HepG2 (cell line): ENCODE measurements around the gene ANKRD1. TPM values are rescaled to one million over a fixed set of nuclear protein-coding genes. Genes with fewer than 3 reads are reported as not detected.

ENCODE experiments used
- CBFB ChIP-seq: sonication (generic); formaldehyde crosslinking; IDR thresholded peaks from 2 replicates; pipeline ENCODE4 v1.4.0; 2020; ENCODE audit warnings: missing genetic modification reagents
- CC2D1A ChIP-seq: sonication (generic); formaldehyde crosslinking; IDR thresholded peaks from 2 replicates; pipeline ENCODE4 v1.8.1; 2023; ENCODE audit warnings: mild to moderate bottlenecking, missing genetic modification reagents
- CENPX ChIP-seq: sonication (generic); formaldehyde crosslinking; IDR thresholded peaks from 2 replicates; pipeline ENCODE4 v1.9.0; 2021; ENCODE audit warnings: mild to moderate bottlenecking, missing genetic modification reagents, moderate library complexity
- FLYWCH1 ChIP-seq: sonication (generic); formaldehyde crosslinking; IDR thresholded peaks from 2 replicates; pipeline ENCODE4 v1.8.1; 2023; ENCODE audit warnings: mild to moderate bottlenecking, missing genetic modification reagents
- FOXC1 ChIP-seq: sonication (generic); formaldehyde crosslinking; IDR thresholded peaks from 2 replicates; pipeline ENCODE4 v1.8.0; 2022; ENCODE audit warnings: mild to moderate bottlenecking, missing genetic modification reagents, borderline replicate concordance
- FOXK1 ChIP-seq: sonication (generic); formaldehyde crosslinking; IDR thresholded peaks from 2 replicates; pipeline ENCODE4 v1.4.0; 2020; ENCODE audit warnings: low read depth, missing genetic modification reagents, borderline replicate concordance
- FOXK2 ChIP-seq: fragments of 450-650 bp; IDR thresholded peaks from 2 replicates; pipeline ENCODE4 v1.6.1; 2016
- GABPB1 ChIP-seq: IDR thresholded peaks from 2 replicates; pipeline ENCODE4 v1.6.1; 2016; ENCODE audit warnings: mild to moderate bottlenecking, missing genetic modification reagents, moderate library complexity, missing compliant biosample characterization
- GZF1 ChIP-seq: sonication (generic); formaldehyde crosslinking; IDR thresholded peaks from 2 replicates; pipeline ENCODE4 v1.5.1; 2020; ENCODE audit warnings: mild to moderate bottlenecking, missing genetic modification reagents
- HMG20B ChIP-seq: conservative IDR thresholded peaks from 2 replicates; pipeline ENCODE4 v1.6.1; 2016; ENCODE audit warnings: missing genetic modification reagents, missing compliant biosample characterization
- HNF4A ChIP-seq: sonication (generic); formaldehyde crosslinking; IDR thresholded peaks from 2 replicates; pipeline ENCODE4 v1.4.0; 2020; ENCODE audit warnings: missing genetic modification reagents
- JARID2 ChIP-seq: sonication (generic); formaldehyde crosslinking; IDR thresholded peaks from 2 replicates; pipeline ENCODE4 v1.8.1; 2023; ENCODE audit warnings: missing genetic modification reagents, inconsistent platforms; ENCODE audit not compliant: insufficient replicate concordance
- PHF20 ChIP-seq: sonication (generic); formaldehyde crosslinking; IDR thresholded peaks from 2 replicates; pipeline ENCODE4 v1.5.0; 2020; ENCODE audit warnings: mild to moderate bottlenecking, missing genetic modification reagents
- RARA ChIP-seq: IDR thresholded peaks from 2 replicates; pipeline ENCODE4 v1.6.1; 2016; ENCODE audit warnings: missing genetic modification reagents, missing compliant biosample characterization
- SAP130 ChIP-seq: IDR thresholded peaks from 2 replicates; pipeline ENCODE4 v1.6.1; 2016; ENCODE audit warnings: low read depth
- TAF1 ChIP-seq: sonication (generic); formaldehyde crosslinking; IDR thresholded peaks from 2 replicates; pipeline ENCODE4 v1.4.0; 2020; ENCODE audit warnings: missing genetic modification reagents
- ZFYVE20 ChIP-seq: sonication (generic); formaldehyde crosslinking; IDR thresholded peaks from 2 replicates; pipeline ENCODE4 v1.8.0; 2023; ENCODE audit warnings: low read depth, mild to moderate bottlenecking, moderate library complexity, missing genetic modification reagents, borderline replicate concordance
- ZNF276 ChIP-seq: sonication (generic); formaldehyde crosslinking; IDR thresholded peaks from 2 replicates; pipeline ENCODE4 v1.4.0; 2020; ENCODE audit warnings: mild to moderate bottlenecking, low read depth, missing genetic modification reagents
- ZNF329 ChIP-seq: sonication (generic); formaldehyde crosslinking; IDR thresholded peaks from 2 replicates; pipeline ENCODE4 v1.9.0; 2021; ENCODE audit warnings: low read depth, mild to moderate bottlenecking, missing genetic modification reagents
- ZNF354B ChIP-seq: sonication (generic); formaldehyde crosslinking; IDR thresholded peaks from 2 replicates; pipeline ENCODE4 v1.8.0; 2022; ENCODE audit warnings: mild to moderate bottlenecking, missing genetic modification reagents
- ZNF496 ChIP-seq: sonication (generic); formaldehyde crosslinking; IDR thresholded peaks from 2 replicates; pipeline ENCODE4 v1.8.1; 2023; ENCODE audit warnings: mild to moderate bottlenecking, moderate library complexity, missing genetic modification reagents; ENCODE audit not compliant: insufficient replicate concordance
- ZNF639 ChIP-seq: conservative IDR thresholded peaks from 2 replicates; pipeline ENCODE4 v1.6.1; 2018; ENCODE audit warnings: missing genetic modification reagents
- ZNF768 ChIP-seq: sonication (generic); formaldehyde crosslinking; IDR thresholded peaks from 2 replicates; pipeline ENCODE4 v1.4.0; 2020; ENCODE audit warnings: missing genetic modification reagents
- polyA plus RNA-seq, 8 experiments: library from polyadenylated mRNA; depleted of rRNA in 3 of 8; stranded (reverse) in 7 of 8; unstranded in 1 of 8; fragments of >200 nt; fragmentation: Illumina TruSeq in 4 of 8; extraction: Trizol in 4 of 8; gene quantifications; 2 replicates each; pipeline versions ENCODE4 v1.2.1 to v1.2.3, GENCODE V29; 2011 to 2016; ENCODE audit warnings: low read depth in 4 of 8, missing spikeins in 1 of 8, mixed read lengths in 1 of 8; ENCODE audit not compliant: insufficient read depth in 1 of 8
- total RNA-seq, 5 experiments: library from RNA; depleted of rRNA; stranded (reverse); fragments of >200 nt; fragmentation: Illumina TruSeq; extraction: Trizol; gene quantifications; 2 replicates each; pipeline ENCODE4 v1.2.3, GENCODE V29; 2016; ENCODE audit warnings: low read depth in 1 of 5
- TF ChIP-seq, protein P1 (sequence below): IDR thresholded peaks from 2 replicates; pipeline ENCODE4 v1.6.1; 2018; ENCODE audit warnings: missing genetic modification reagents, mild to moderate bottlenecking, missing compliant biosample characterization
- TF ChIP-seq, protein P2 (sequence below): IDR thresholded peaks from 2 replicates; pipeline ENCODE4 v1.6.1; 2016; ENCODE audit warnings: low read depth, control low read depth

The ANKRD1 gene
- total and polyA plus RNA-seq, 2 of the 13 experiments (the other 11 are each of a cell fraction or from before 2014, with no cell fraction given) = 19.4 to 41.8 TPM

GRCh38 chr10:90871766-90872647 lies 48.9 kb downstream of the ANKRD1 start, which contains the start of gene RPP30 (continued):
- TF ChIP-seq, protein P1, sequence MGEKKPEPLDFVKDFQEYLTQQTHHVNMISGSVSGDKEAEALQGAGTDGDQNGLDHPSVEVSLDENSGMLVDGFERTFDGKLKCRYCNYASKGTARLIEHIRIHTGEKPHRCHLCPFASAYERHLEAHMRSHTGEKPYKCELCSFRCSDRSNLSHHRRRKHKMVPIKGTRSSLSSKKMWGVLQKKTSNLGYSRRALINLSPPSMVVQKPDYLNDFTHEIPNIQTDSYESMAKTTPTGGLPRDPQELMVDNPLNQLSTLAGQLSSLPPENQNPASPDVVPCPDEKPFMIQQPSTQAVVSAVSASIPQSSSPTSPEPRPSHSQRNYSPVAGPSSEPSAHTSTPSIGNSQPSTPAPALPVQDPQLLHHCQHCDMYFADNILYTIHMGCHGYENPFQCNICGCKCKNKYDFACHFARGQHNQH (CRISPR knock-in tag) = 0 out of 2 replicates have a peak, but pooled peaks have one; percentile 10
- TF ChIP-seq GZF1 (CRISPR knock-in tag) (0 out of 2 replicates have a peak, but pooled peaks have one; percentile 61), GABPB1 (peak; percentile 84), ZNF496 (no peak), FOXK2 (no peak), FOXK1 (0 out of 2 replicates have a peak, but pooled peaks have one; percentile 38), TAF1 (CRISPR knock-in tag) (peak; percentile 87), FLYWCH1 (CRISPR knock-in tag) (0 out of 2 replicates have a peak, but pooled peaks have one; percentile 54), PHF20 (CRISPR knock-in tag) (peak; percentile 83), SAP130 (CRISPR knock-in tag) (peak; percentile 77), HNF4A (CRISPR knock-in tag) (no peak), ZFYVE20 (CRISPR knock-in tag) (0 out of 2 replicates have a peak, but pooled peaks have one; percentile 49), CC2D1A (CRISPR knock-in tag) (0 out of 2 replicates have a peak, but pooled peaks have one; percentile 36), ZNF639 (CRISPR knock-in tag) (no peak), ZNF768 (CRISPR knock-in tag) (peak; percentile 49; the same call in 1 of the 2 replicates), HMG20B (CRISPR knock-in tag) (no peak), JARID2 (CRISPR knock-in tag) (peak; percentile 35), ZNF276 (CRISPR knock-in tag) (no peak), FOXC1 (CRISPR knock-in tag) (no peak), CENPX (CRISPR knock-in tag) (no peak), ZNF329 (CRISPR knock-in tag) (peak; percentile 83; the same call in 1 of the 2 replicates), RARA (no peak), CBFB (CRISPR knock-in tag) (peak; percentile 70; the same call in 1 of the 2 replicates), ZNF354B (CRISPR knock-in tag) (no peak)
- TF ChIP-seq, protein P2, sequence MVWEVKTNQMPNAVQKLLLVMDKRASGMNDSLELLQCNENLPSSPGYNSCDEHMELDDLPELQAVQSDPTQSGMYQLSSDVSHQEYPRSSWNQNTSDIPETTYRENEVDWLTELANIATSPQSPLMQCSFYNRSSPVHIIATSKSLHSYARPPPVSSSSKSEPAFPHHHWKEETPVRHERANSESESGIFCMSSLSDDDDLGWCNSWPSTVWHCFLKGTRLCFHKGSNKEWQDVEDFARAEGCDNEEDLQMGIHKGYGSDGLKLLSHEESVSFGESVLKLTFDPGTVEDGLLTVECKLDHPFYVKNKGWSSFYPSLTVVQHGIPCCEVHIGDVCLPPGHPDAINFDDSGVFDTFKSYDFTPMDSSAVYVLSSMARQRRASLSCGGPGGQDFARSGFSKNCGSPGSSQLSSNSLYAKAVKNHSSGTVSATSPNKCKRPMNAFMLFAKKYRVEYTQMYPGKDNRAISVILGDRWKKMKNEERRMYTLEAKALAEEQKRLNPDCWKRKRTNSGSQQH (CRISPR knock-in tag) = no peak; the same call in none of the 2 replicates
